ENCODE measurements around the gene GPR25. TPM values are rescaled to one million over a fixed set of nuclear protein-coding genes. Genes with fewer than 3 reads are reported as not detected.
A peak's percentile ranks its signal among the peaks of the same experiment; 100 is the strongest.

GPR25 gene
- total RNA-seq, 1 experiment from 2014 or later, result not detected

- Histone ChIP-seq H3K4me3 (no peak overlapping the region), H3K9me3 (replicated peaks) (no peaks in the 10 kb centered on the region), H3K36me3 (peaks cover 12% of the 10 kb centered on the region), H3K27ac (no peak overlapping the region), H3K4me1 (replicated peaks) (peaks cover 10% of the 10 kb centered on the region), H3K27me3 (replicated peaks) (no peaks in the 10 kb centered on the region; the same call in 1 of the 2 replicates)
- DNase-seq (ENCODE audit: low read depth in 1 of 2, low spot score in 2 of 2), result no peak
Measured at GRCh38 chr1:200862713-200863415, 9.9 kb upstream of the GPR25 start.

GRCh38 chr1:200866116-200866515 is 6.7 kb upstream of the GPR25 start:
- H3K27ac ChIP-seq, result no peak overlapping the region
- no peak for DNase-seq (ENCODE audit: low read depth in 1 of 2, low spot score in 2 of 2)

GRCh38 chr1:200866521-200866920 is 6.3 kb upstream of the GPR25 start:
- H3K27ac ChIP-seq, result no peak overlapping the region
- H3K27me3 ChIP-seq (replicated peaks), result no peaks in the 10 kb centered on the region; the same call in 1 of the 2 replicates
- H3K9me3 ChIP-seq (replicated peaks), result no peaks in the 10 kb centered on the region
- peaks cover 10% of the 10 kb centered on the region for H3K4me1 ChIP-seq (replicated peaks)
- peaks cover 4% of the 10 kb centered on the region for H3K36me3 ChIP-seq
- DNase-seq (ENCODE audit: low read depth in 1 of 2, low spot score in 2 of 2), result no peak
- no peak overlapping the region for H3K4me3 ChIP-seq

More at GRCh38 chr1:200866116-200866515, 6.7 kb upstream of the GPR25 start:
- Histone ChIP-seq H3K27me3 (replicated peaks) (no peaks in the 10 kb centered on the region; the same call in 1 of the 2 replicates), H3K4me1 (replicated peaks) (peaks cover 10% of the 10 kb centered on the region), H3K4me3 (no peak overlapping the region), H3K9me3 (replicated peaks) (no peaks in the 10 kb centered on the region), H3K36me3 (peaks cover 4% of the 10 kb centered on the region)

- H3K27me3 ChIP-seq (replicated peaks), result no peaks in the 10 kb centered on the region; the same call in 1 of the 2 replicates
- peaks cover 4% of the 10 kb centered on the region for H3K36me3 ChIP-seq
- H3K27ac ChIP-seq, result no peak overlapping the region
- H3K4me1 ChIP-seq (replicated peaks), result peaks cover 10% of the 10 kb centered on the region
- H3K4me3 ChIP-seq, result no peak overlapping the region
- peak in 1 of 2 experiments; percentile 42 for DNase-seq (ENCODE audit: low read depth in 1 of 2, low spot score in 2 of 2)
- no peaks in the 10 kb centered on the region for H3K9me3 ChIP-seq (replicated peaks)
Measured at GRCh38 chr1:200867018-200867811, 5.6 kb upstream of the GPR25 start.

GRCh38 chr1:200869376-200869752 is 3.4 kb upstream of the GPR25 start:
- no peaks in the 10 kb centered on the region for H3K36me3 ChIP-seq
- no peaks in the 10 kb centered on the region for H3K27me3 ChIP-seq (replicated peaks)
- DNase-seq (ENCODE audit: low read depth in 1 of 2, low spot score in 2 of 2), result no peak
- no peaks in the 10 kb centered on the region for H3K9me3 ChIP-seq (replicated peaks)
- no peak overlapping the region for H3K27ac ChIP-seq
- H3K4me3 ChIP-seq, result no peak overlapping the region
- peaks cover 10% of the 10 kb centered on the region for H3K4me1 ChIP-seq (replicated peaks)

- DNase-seq (ENCODE audit: low read depth in 1 of 2, low spot score in 2 of 2), result no peak
- Histone ChIP-seq H3K27ac (no peak overlapping the region), H3K9me3 (replicated peaks) (no peaks in the 10 kb centered on the region), H3K4me1 (replicated peaks) (peaks cover 10% of the 10 kb centered on the region), H3K27me3 (replicated peaks) (no peaks in the 10 kb centered on the region), H3K4me3 (no peak overlapping the region), H3K36me3 (no peaks in the 10 kb centered on the region)
Measured at GRCh38 chr1:200869753-200870391, 2.9 kb upstream of the GPR25 start.

- no peak overlapping the region for H3K4me3 ChIP-seq
- H3K27ac ChIP-seq, result no peak overlapping the region
- no peaks in the 10 kb centered on the region for H3K36me3 ChIP-seq
- no peak for DNase-seq (ENCODE audit: low read depth in 1 of 2, low spot score in 2 of 2)
- no peaks in the 10 kb centered on the region for H3K9me3 ChIP-seq (replicated peaks)
- H3K4me1 ChIP-seq (replicated peaks), result no peaks in the 10 kb centered on the region
- no peaks in the 10 kb centered on the region for H3K27me3 ChIP-seq (replicated peaks)
Measured at GRCh38 chr1:200873116-200873670, 412 bp downstream of the GPR25 start.

GRCh38 chr1:200873671-200874397 is 1.1 kb downstream of the GPR25 start:
- DNase-seq (ENCODE audit: low read depth in 1 of 2, low spot score in 2 of 2), result no peak
- Histone ChIP-seq H3K27ac (no peak overlapping the region), H3K9me3 (replicated peaks) (no peaks in the 10 kb centered on the region), H3K4me1 (replicated peaks) (no peaks in the 10 kb centered on the region), H3K4me3 (no peak overlapping the region), H3K36me3 (no peaks in the 10 kb centered on the region), H3K27me3 (replicated peaks) (no peaks in the 10 kb centered on the region)

GRCh38 chr1:200874694-200875093 is 1.9 kb downstream of the GPR25 start:
- DNase-seq (ENCODE audit: low read depth in 1 of 2, low spot score in 2 of 2), result no peak
- H3K27me3 ChIP-seq (replicated peaks), result no peaks in the 10 kb centered on the region
- no peaks in the 10 kb centered on the region for H3K9me3 ChIP-seq (replicated peaks)
- no peak overlapping the region for H3K4me3 ChIP-seq
- H3K36me3 ChIP-seq, result no peaks in the 10 kb centered on the region
- no peak overlapping the region for H3K27ac ChIP-seq
- no peaks in the 10 kb centered on the region for H3K4me1 ChIP-seq (replicated peaks)

GRCh38 chr1:200875416-200875815 is 2.6 kb downstream of the GPR25 start:
- no peaks in the 10 kb centered on the region for H3K36me3 ChIP-seq
- no peaks in the 10 kb centered on the region for H3K4me1 ChIP-seq (replicated peaks)
- no peak overlapping the region for H3K4me3 ChIP-seq
- H3K27me3 ChIP-seq (replicated peaks), result no peaks in the 10 kb centered on the region
- no peak for DNase-seq (ENCODE audit: low read depth in 1 of 2, low spot score in 2 of 2)
- no peak overlapping the region for H3K27ac ChIP-seq
- no peaks in the 10 kb centered on the region for H3K9me3 ChIP-seq (replicated peaks)

GRCh38 chr1:200877010-200877409 is 4.2 kb downstream of the GPR25 start:
- no peak overlapping the region for H3K27ac ChIP-seq
- DNase-seq (ENCODE audit: low read depth in 1 of 2, low spot score in 2 of 2), result no peak
- no peaks in the 10 kb centered on the region for H3K27me3 ChIP-seq (replicated peaks)
- H3K4me1 ChIP-seq (replicated peaks), result no peaks in the 10 kb centered on the region
- no peak overlapping the region for H3K4me3 ChIP-seq
- no peaks in the 10 kb centered on the region for H3K9me3 ChIP-seq (replicated peaks)
- H3K36me3 ChIP-seq, result no peaks in the 10 kb centered on the region

GRCh38 chr1:200877839-200878551 is 5.2 kb downstream of the GPR25 start:
- no peak overlapping the region for H3K4me3 ChIP-seq
- H3K4me1 ChIP-seq (replicated peaks), result no peaks in the 10 kb centered on the region
- no peaks in the 10 kb centered on the region for H3K27me3 ChIP-seq (replicated peaks)
- no peaks in the 10 kb centered on the region for H3K9me3 ChIP-seq (replicated peaks)
- no peaks in the 10 kb centered on the region for H3K36me3 ChIP-seq
- H3K27ac ChIP-seq, result no peak overlapping the region
- no peak for DNase-seq (ENCODE audit: low read depth in 1 of 2, low spot score in 2 of 2)

- Histone ChIP-seq H3K4me1 (replicated peaks) (no peaks in the 10 kb centered on the region), H3K36me3 (no peaks in the 10 kb centered on the region), H3K27ac (no peak overlapping the region), H3K27me3 (replicated peaks) (no peaks in the 10 kb centered on the region), H3K9me3 (replicated peaks) (no peaks in the 10 kb centered on the region), H3K4me3 (no peak overlapping the region)
- no peak for DNase-seq (ENCODE audit: low read depth in 1 of 2, low spot score in 2 of 2)
Measured at GRCh38 chr1:200880212-200880611, 7.4 kb downstream of the GPR25 start.

Measured in SJSA1 (cell line).